TTC549 (cell line): ENCODE measurements around the gene TEX48.

ENCODE experiments used
- FAIRE-seq: peaks from 2 replicates; lab custom pipeline; 2012; peaks lifted over from hg19 to GRCh38; lab: Jason Lieb, UNC

The TEX48 gene

GRCh38 chr9:114693248-114693855, 11.4 kb upstream of the TEX48 start:
- FAIRE-seq: no peak

GRCh38 chr9:114691956-114692295, 9.9 kb upstream of the TEX48 start:
- FAIRE-seq: no peak

GRCh38 chr9:114691046-114691955, 9.3 kb upstream of the TEX48 start:
- no peak for FAIRE-seq

GRCh38 chr9:114690308-114690707, 8.3 kb upstream of the TEX48 start:
- FAIRE-seq: no peak

DNA sequence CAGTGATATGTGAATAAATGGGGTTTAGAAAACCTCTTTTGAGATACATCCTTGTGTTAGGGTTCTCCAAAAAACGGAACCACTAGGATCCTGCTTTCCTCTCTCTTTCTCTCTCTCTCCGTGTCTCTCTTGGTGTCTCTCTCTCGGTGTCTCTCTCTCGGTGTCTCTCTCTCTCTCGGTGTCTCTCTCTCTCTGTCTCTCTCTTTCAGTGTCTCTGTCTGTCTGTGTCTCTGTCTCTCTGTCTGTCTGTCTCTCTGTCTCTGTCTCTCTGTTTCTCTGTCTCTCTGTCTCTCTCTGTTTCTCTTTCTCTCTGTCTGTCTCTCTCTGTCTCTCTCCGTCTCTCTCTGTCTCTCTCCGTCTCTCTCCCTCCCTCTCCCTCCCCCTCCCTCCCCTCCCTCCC, 7.8 kb upstream of the TEX48 start:
- FAIRE-seq: no peak

DNA sequence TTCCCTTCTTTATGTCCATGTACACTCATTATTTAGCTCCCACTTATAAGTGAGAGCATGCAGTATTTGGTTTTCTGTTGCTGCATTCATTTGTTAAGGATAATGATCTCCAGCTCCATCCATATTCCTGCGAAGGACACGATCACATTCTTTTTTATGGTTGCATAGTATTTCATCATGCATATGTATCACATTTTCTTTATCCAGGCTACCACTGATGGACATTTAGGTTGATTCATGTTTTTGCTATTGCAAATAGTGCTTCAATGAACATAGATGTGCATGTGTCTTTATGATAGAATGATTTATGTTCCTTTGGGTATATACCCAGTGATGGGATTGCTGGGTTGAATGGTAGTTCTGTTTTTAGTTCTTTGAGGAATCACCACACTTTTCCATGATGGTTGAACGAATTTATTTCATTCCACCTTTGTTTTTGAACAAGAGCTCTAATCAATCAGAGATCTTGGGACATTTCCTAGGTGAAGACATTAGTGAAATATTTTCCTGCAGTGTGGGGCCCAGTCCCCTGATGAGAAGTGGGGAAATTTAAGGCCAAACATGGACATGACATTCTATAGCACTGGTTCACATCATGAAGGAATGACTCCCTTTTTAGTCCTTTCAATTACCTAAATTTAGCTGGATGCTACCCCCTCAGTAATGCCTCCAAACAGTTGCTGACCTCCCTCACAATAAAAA, 7.1 kb upstream of the TEX48 start:
- FAIRE-seq: no peak

DNA sequence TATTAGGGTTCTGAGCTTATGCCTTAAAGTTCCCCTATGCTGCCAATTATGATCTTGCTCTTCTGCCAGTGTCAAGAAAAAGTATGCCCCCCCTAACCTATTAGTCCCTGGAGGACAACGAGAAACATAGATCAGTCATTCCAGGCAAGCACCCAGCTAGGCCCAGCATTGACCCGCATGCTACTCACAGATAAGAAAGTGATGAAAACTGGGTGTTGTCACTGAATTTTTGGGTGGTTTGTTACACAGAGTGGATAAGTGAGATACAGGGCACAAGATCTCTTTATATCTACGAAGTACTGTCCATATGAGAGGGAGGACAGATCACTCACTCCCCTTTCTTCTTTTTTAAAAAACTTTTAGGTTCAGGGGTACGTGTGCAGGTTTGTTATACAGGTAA, 6.4 kb upstream of the TEX48 start:
- no peak for FAIRE-seq

DNA sequence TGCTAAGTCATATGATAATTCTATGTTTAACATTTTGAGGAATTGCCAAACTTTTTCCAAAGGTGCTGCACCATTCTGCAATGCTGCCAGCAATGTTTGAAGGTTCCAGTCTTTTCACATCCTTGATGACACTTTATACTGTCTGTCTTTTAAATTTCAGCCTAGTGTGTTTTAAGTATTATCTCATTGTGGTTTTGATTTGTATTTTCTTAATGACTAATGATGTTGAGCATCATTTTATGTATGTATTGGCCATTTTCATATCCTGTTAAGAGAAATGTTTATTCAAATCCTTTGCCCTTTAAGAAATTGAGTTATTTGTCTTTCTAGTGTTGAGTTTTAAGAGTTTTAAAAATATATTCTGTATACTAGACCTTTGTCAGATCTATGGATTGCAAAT, 5.0 kb upstream of the TEX48 start:
- FAIRE-seq: no peak

DNA sequence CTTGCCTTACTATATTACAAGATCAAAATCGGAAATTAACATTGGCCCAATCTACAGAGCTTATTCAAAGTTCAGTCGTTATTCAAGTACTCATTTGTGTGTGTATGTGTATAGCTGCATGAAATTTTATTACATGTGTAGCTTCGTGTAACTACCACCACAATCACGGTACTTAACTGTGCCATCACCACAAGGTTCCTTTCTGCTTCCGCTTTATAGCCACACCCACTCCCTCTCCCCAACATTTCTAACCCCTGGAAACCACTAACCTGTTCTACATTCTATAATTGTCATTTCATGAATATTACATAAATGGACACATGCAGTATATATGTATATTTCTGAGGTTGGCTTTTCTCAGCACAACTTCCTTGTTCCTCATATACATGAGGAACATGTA, 4.0 kb upstream of the TEX48 start:
- FAIRE-seq: no peak

DNA sequence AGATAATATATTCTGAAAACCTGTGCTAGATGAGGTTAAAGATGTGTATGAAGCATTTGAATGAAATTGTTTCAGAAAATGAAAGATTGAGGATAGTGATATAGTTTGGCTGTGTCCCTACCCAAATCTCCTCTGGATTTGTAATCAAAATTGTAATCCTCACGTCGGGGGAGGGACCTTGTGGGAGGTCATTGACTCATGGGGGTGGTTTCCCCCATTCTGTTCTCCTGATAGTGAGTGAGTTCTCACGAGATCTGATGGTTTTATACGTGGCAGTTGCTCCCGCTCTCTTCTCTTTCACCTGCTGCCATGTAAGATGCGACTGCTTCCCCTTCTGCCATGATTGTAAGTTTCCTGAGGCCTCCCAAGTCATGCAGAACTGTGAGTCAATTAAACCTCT, 2.0 kb upstream of the TEX48 start:
- FAIRE-seq: no peak

- FAIRE-seq: no peak
These were observed 854 bp upstream of the TEX48 start for GRCh38 chr9:114682846-114683245.

- no peak for FAIRE-seq
These were observed 1.6 kb downstream of the TEX48 start for GRCh38 chr9:114680259-114681001.

- no peak for FAIRE-seq
These were observed 3.2 kb downstream of the TEX48 start for GRCh38 chr9:114678795-114679194.

DNA sequence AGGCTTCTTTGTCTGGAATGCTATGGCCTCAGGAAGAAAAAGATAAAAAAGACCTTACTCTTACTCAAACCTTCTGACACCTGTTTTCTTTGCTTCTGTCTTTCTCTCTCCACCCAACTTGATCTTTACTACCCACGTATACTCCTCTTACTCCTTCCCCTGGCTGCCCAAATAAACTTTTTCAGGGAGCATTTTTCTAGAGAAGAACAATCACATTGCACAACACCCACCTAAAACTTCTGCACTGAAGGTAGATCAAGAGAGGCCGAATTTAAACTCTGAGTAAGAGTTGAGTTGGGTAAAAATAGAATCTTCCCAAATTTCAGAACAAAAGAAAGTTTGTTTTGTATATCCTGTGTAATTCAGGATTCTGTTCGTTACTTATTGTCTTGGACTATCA, 3.9 kb downstream of the TEX48 start:
- FAIRE-seq: no peak

- no peak for FAIRE-seq
These were observed 4.6 kb downstream of the TEX48 start for GRCh38 chr9:114677418-114677817.

GRCh38 chr9:114676901-114677300, 5.1 kb downstream of the TEX48 start:
- FAIRE-seq: no peak

DNA sequence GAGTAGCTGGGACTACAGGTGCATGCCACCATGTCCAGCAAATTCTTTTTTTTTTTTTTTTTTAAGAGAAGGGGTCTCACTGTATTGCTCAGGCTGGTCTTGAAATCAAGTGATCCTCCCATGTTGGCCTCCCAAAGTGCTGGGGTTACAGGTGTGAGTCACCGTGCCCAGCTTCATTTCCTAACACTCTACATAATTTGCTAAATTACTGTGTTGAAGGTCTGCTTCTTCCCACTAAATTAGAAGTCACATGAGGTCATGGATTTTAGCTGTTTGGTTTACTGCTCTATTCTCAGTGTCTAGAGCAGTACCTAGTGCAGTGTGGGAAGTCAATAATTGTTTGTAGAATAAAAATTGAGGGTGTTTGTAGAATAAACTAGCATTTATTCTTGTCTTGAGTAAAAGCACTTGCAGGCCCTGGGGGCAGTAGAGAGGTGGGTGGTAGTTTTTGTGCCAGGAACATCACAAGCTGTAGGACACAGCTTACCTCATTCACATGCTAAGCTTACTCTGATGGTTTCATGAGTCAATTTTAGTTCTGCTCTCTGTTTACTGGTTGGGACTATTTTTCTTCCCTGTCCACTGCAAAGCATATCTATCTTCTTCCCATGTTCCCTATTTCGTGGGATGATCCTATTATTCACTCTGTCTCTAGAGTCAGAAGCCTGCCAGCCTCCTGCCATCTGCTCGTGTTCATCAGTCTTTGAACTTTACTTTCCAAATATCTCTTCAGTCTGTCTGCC, 7.0 kb downstream of the TEX48 start:
- no peak for FAIRE-seq

- no peak for FAIRE-seq
These were observed 7.8 kb downstream of the TEX48 start for GRCh38 chr9:114674076-114674797.

GRCh38 chr9:114671605-114672004, 10.4 kb downstream of the TEX48 start:
- no peak for FAIRE-seq

DNA sequence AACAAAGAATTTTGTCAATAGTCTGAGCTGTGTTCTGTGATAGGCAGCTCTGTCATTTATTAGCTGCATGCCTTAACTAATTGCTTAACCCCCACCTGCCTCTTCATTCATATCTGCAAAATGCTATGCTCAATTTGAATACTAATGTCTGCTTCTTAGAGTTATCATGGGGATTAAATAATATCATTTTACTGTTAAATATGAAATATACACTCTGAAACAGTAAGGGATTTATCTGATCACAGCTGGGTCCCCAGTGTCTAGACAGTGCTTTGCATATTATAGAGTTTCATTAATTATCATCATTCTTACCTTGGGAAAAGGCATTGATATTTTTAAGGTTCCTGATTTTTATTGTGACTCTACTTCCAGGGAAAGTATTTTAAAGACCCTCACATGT, 12.0 kb downstream of the TEX48 start:
- no peak for FAIRE-seq

- FAIRE-seq: no peak
These were observed 13.8 kb downstream of the TEX48 start for GRCh38 chr9:114668146-114668545.
